GM12878 (cell line): Measurements from ENCODE around the gene MYO1C. TPM values are rescaled to one million over a fixed set of nuclear protein-coding genes. Genes with fewer than 3 reads are reported as not detected.

Experiments used
- ASH2L ChIP-seq: fragments of 300-600, 200-600 bp; sonication (generic); IDR thresholded peaks from 2 replicates; pipeline ENCODE4 v1.6.1; 2017; ENCODE audit warnings: low read depth, mild to moderate bottlenecking, borderline replicate concordance
- BCL11A ChIP-seq: IDR thresholded peaks from 2 replicates; pipeline ENCODE4 v1.6.1; 2011; ENCODE audit warnings: low read depth, low read length
- CHD4 ChIP-seq: fragments of 200-600 bp; sonication (generic); IDR thresholded peaks from 2 replicates; pipeline ENCODE4 v1.6.1; 2016; ENCODE audit warnings: mild to moderate bottlenecking
- EZH2 ChIP-seq: IDR thresholded peaks from 2 replicates; pipeline ENCODE4 v1.6.1; 2012; ENCODE audit warnings: low read depth, mild to moderate bottlenecking, control low read depth, inconsistent platforms, low read length, borderline replicate concordance; ENCODE audit not compliant: control insufficient read depth
- FOXM1 ChIP-seq: IDR thresholded peaks from 2 replicates; pipeline ENCODE4 v1.6.1; 2012; ENCODE audit warnings: low read depth, mild to moderate bottlenecking, inconsistent platforms, low read length, moderate library complexity
- GATAD2B ChIP-seq: fragments of 450-650 bp; conservative IDR thresholded peaks from 2 replicates; pipeline ENCODE4 v1.6.1; 2017; ENCODE audit warnings: low read depth, mild to moderate bottlenecking, moderate library complexity
- IKZF1 ChIP-seq: fragments of 450-650 bp; conservative IDR thresholded peaks from 2 replicates; pipeline ENCODE4 v1.6.1; 2017; ENCODE audit warnings: antibody characterized with exemption, mild to moderate bottlenecking
- MEF2B ChIP-seq: fragments of 450-650 bp; IDR thresholded peaks from 2 replicates; pipeline ENCODE4 v1.6.1; 2018; ENCODE audit warnings: mild to moderate bottlenecking, moderate library complexity; ENCODE audit not compliant: partially characterized antibody, poor library complexity, severe bottlenecking
- NFYB ChIP-seq: IDR thresholded peaks from 2 replicates; pipeline ENCODE4 v1.6.1; 2011; ENCODE audit warnings: low read depth, mild to moderate bottlenecking, low read length, improper control_type of control experiment, moderate library complexity; ENCODE audit not compliant: insufficient read depth
- NR2F1 ChIP-seq: fragments of 450-650 bp; conservative IDR thresholded peaks from 2 replicates; pipeline ENCODE4 v1.6.1; 2017; ENCODE audit warnings: mild to moderate bottlenecking
- POLR2A ChIP-seq: IDR thresholded peaks from 2 replicates; pipeline ENCODE4 v1.6.1; 2011; ENCODE audit warnings: low read depth, mild to moderate bottlenecking, low read length
- POLR2AphosphoS5 ChIP-seq: IDR thresholded peaks from 2 replicates; pipeline ENCODE4 v1.6.1; 2011; ENCODE audit warnings: mild to moderate bottlenecking, low read length, inconsistent platforms
- RB1 ChIP-seq: fragments of 450-650 bp; formaldehyde crosslinking; IDR thresholded peaks from 2 replicates; pipeline ENCODE4 v1.6.1; 2017; ENCODE audit warnings: mild to moderate bottlenecking, borderline replicate concordance
- SRF ChIP-seq, 2 experiments: IDR thresholded peaks; 2 replicates each; pipeline ENCODE4 v1.6.1; 2011; ENCODE audit warnings: low read depth in 2 of 2, low read length in 2 of 2, mild to moderate bottlenecking in 1 of 2, moderate library complexity in 1 of 2
- STAT1 ChIP-seq: fragments of 450-650 bp; conservative IDR thresholded peaks from 2 replicates; pipeline ENCODE4 v1.6.1; 2014; ENCODE audit warnings: antibody characterized with exemption, mild to moderate bottlenecking
- TCF7 ChIP-seq: IDR thresholded peaks from 2 replicates; pipeline ENCODE4 v1.6.1; 2014; ENCODE audit warnings: antibody characterized with exemption, borderline replicate concordance
- polyA plus RNA-seq, 11 experiments: library from polyadenylated mRNA; depleted of rRNA in 4 of 11; unstranded in 6 of 11; stranded (reverse) in 5 of 11; fragments of >200 nt; fragmentation: Nextera tagmentation in 4 of 11; fragmentation: Illumina TruSeq in 1 of 11; extraction: Ambion mirVana in 4 of 11; extraction: Trizol in 1 of 11; gene quantifications; 1 replicate in 1 of 11; 2 replicates in 10 of 11; pipeline versions ENCODE4 v1.2.1 to v1.2.3, GENCODE V29; 2011 to 2016; ENCODE audit warnings: inconsistent platforms in 2 of 11, missing spikeins in 2 of 11, low read depth in 1 of 11
- total RNA-seq, 4 experiments: library from RNA; depleted of rRNA in 3 of 4; stranded (reverse); fragments of >200 nt in 3 of 4; fragmentation: Illumina TruSeq in 1 of 4; extraction: Trizol in 1 of 4; gene quantifications; 2 replicates each; pipeline versions ENCODE4 v1.2.1 to v1.2.3, GENCODE V29; 2013 to 2021
- TF ChIP-seq, protein P1 (sequence below): fragments of 450-650 bp; formaldehyde crosslinking; IDR thresholded peaks from 2 replicates; pipeline ENCODE4 v1.5.0; 2022; ENCODE audit warnings: mild to moderate bottlenecking, missing genetic modification characterization
- TF ChIP-seq, protein P2 (sequence below): fragments of 450-650 bp; IDR thresholded peaks from 2 replicates; pipeline ENCODE4 v1.6.1; 2017; ENCODE audit warnings: low read depth, mild to moderate bottlenecking, moderate library complexity
- TF ChIP-seq, protein P3 (sequence below): fragments of 450-650 bp; IDR thresholded peaks from 2 replicates; pipeline ENCODE4 v1.6.1; 2017; ENCODE audit warnings: mild to moderate bottlenecking, moderate library complexity
- TF ChIP-seq, protein P4 (sequence below): IDR thresholded peaks from 2 replicates; pipeline ENCODE4 v1.6.1; 2012; ENCODE audit warnings: low read depth, low read length, improper control_type of control experiment

MYO1C gene
- total and polyA plus RNA-seq, 10 of the 15 experiments (the other 5 are each of a cell fraction or from before 2014, with no cell fraction given): 1.2 to 92.0 (median 36.6) TPM

DNA sequence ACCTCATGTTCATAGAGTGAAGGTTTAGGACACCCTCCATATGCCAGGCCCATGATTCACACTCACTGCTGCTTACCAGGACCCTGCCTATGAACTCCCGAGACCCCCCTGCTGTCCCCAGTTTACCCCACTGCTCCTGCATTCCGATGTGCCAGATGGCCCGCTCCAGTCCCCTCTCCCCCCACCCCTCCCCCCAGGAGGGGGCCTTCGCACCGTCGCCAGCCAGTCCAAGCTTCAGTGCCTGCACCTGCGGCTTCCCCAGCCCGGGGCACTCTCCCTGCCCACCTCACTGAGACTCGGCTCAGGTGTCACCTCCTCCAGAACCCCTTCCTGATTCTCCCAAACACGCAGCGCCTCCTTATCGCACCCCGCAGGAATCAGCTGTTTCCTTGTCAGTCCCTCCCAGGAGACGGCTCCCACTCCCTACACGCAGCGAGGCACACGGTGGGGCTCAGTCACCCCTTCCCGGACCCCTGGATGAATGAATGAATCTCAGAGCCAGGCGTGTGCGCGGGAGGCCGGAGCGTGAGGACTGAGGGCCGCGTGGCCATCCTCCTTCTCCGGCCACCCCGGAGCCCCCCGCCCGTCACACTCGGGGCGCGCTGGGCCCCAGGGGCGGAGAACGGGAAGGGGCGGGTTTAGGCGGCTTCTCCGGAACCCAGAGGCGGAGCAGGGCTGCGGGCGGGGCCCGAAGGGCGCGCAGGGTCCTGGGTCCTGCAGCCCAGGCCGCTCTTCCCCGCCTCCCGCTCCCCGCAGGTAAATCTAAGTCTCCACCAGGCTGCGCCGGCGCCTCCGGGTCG lies 1.6 kb downstream of the MYO1C start (continued):
- TF ChIP-seq NFYB (no peak), CHD4 (no peak), ASH2L (no peak), MEF2B (no peak), RB1 (no peak), BCL11A (no peak), FOXM1 (no peak), STAT1 (no peak), POLR2AphosphoS5 (peak; percentile 40; the same call in 1 of the 2 replicates), POLR2A (peak; percentile 84), IKZF1 (peak; percentile 54), NR2F1 (peak; percentile 9; the same call in 1 of the 2 replicates), GATAD2B (0 out of 2 replicates have a peak, but pooled peaks have one; percentile 32), TCF7 (no peak), EZH2 (no peak), SRF (IDR thresholded peaks at IDR 0.05; ENCODE audit: low read depth in 2 of 2, low read length in 2 of 2) (no peak)
- TF ChIP-seq, protein P1, sequence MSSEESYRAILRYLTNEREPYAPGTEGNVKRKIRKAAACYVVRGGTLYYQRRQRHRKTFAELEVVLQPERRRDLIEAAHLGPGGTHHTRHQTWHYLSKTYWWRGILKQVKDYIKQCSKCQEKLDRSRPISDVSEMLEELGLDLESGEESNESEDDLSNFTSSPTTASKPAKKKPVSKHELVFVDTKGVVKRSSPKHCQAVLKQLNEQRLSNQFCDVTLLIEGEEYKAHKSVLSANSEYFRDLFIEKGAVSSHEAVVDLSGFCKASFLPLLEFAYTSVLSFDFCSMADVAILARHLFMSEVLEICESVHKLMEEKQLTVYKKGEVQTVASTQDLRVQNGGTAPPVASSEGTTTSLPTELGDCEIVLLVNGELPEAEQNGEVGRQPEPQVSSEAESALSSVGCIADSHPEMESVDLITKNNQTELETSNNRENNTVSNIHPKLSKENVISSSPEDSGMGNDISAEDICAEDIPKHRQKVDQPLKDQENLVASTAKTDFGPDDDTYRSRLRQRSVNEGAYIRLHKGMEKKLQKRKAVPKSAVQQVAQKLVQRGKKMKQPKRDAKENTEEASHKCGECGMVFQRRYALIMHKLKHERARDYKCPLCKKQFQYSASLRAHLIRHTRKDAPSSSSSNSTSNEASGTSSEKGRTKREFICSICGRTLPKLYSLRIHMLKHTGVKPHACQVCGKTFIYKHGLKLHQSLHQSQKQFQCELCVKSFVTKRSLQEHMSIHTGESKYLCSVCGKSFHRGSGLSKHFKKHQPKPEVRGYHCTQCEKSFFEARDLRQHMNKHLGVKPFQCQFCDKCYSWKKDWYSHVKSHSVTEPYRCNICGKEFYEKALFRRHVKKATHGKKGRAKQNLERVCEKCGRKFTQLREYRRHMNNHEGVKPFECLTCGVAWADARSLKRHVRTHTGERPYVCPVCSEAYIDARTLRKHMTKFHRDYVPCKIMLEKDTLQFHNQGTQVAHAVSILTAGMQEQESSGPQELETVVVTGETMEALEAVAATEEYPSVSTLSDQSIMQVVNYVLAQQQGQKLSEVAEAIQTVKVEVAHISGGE (CRISPR knock-in tag): no peak
- TF ChIP-seq, protein P2, sequence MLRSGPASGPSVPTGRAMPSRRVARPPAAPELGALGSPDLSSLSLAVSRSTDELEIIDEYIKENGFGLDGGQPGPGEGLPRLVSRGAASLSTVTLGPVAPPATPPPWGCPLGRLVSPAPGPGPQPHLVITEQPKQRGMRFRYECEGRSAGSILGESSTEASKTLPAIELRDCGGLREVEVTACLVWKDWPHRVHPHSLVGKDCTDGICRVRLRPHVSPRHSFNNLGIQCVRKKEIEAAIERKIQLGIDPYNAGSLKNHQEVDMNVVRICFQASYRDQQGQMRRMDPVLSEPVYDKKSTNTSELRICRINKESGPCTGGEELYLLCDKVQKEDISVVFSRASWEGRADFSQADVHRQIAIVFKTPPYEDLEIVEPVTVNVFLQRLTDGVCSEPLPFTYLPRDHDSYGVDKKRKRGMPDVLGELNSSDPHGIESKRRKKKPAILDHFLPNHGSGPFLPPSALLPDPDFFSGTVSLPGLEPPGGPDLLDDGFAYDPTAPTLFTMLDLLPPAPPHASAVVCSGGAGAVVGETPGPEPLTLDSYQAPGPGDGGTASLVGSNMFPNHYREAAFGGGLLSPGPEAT: peak; percentile 32; the same call in 1 of the 2 replicates
- TF ChIP-seq, protein P3, sequence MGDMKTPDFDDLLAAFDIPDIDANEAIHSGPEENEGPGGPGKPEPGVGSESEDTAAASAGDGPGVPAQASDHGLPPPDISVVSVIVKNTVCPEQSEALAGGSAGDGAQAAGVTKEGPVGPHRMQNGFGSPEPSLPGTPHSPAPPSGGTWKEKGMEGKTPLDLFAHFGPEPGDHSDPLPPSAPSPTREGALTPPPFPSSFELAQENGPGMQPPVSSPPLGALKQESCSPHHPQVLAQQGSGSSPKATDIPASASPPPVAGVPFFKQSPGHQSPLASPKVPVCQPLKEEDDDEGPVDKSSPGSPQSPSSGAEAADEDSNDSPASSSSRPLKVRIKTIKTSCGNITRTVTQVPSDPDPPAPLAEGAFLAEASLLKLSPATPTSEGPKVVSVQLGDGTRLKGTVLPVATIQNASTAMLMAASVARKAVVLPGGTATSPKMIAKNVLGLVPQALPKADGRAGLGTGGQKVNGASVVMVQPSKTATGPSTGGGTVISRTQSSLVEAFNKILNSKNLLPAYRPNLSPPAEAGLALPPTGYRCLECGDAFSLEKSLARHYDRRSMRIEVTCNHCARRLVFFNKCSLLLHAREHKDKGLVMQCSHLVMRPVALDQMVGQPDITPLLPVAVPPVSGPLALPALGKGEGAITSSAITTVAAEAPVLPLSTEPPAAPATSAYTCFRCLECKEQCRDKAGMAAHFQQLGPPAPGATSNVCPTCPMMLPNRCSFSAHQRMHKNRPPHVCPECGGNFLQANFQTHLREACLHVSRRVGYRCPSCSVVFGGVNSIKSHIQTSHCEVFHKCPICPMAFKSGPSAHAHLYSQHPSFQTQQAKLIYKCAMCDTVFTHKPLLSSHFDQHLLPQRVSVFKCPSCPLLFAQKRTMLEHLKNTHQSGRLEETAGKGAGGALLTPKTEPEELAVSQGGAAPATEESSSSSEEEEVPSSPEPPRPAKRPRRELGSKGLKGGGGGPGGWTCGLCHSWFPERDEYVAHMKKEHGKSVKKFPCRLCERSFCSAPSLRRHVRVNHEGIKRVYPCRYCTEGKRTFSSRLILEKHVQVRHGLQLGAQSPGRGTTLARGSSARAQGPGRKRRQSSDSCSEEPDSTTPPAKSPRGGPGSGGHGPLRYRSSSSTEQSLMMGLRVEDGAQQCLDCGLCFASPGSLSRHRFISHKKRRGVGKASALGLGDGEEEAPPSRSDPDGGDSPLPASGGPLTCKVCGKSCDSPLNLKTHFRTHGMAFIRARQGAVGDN: no peak
- TF ChIP-seq, protein P4, sequence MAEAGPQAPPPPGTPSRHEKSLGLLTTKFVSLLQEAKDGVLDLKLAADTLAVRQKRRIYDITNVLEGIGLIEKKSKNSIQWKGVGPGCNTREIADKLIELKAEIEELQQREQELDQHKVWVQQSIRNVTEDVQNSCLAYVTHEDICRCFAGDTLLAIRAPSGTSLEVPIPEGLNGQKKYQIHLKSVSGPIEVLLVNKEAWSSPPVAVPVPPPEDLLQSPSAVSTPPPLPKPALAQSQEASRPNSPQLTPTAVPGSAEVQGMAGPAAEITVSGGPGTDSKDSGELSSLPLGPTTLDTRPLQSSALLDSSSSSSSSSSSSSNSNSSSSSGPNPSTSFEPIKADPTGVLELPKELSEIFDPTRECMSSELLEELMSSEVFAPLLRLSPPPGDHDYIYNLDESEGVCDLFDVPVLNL: no peak
